SK-N-SH (cell line): Measurements from ENCODE around the gene CRHBP. TPM values are rescaled to one million over a fixed set of nuclear protein-coding genes. Genes with fewer than 3 reads are reported as not detected.

Experiments used
- CTCF ChIA-PET: fragments of 300-600, 350-600 bp; formaldehyde crosslinking; extraction: SDS; loops from one replicate; lab custom pipeline; 2021; lab: Yijun Ruan, JAX
- POLR2A ChIA-PET: fragments of 350-600 bp; sonication (Branson Sonifier 250); formaldehyde crosslinking; extraction: SDS; loops from one replicate; lab custom pipeline; 2020; ENCODE audit warnings: antibody characterized with exemption, inconsistent platforms; lab: Yijun Ruan, JAX
- DNase-seq: peaks from one replicate; pipeline ENCODE4 v3.0.0; 2012
- H2AFZ ChIP-seq: fragments of 200-600 bp; sonication (generic); 2 replicates; pipeline ENCODE4 v1.8.1; 2016; ENCODE audit warnings: antibody characterized with exemption, mild to moderate bottlenecking, low read depth
- H3F3A ChIP-seq: fragments of 200-600 bp; sonication (generic); replicated peaks from 2 replicates; pipeline ENCODE3; 2016; ENCODE audit warnings: antibody characterized with exemption, mild to moderate bottlenecking; ENCODE audit not compliant: insufficient read depth
- H3K27ac ChIP-seq, 2 experiments: fragments of 200-500 bp in 1 of 2; fragments of 200-600 bp in 1 of 2; sonication (Bioruptor generic) in 1 of 2; sonication (generic), shearing (Covaris generic) in 1 of 2; 2 replicates each; pipeline versions ENCODE4 v1.5.1 to v1.6.1; 2014 to 2016; ENCODE audit warnings: low read depth in 2 of 2, inconsistent platforms in 1 of 2, low read length in 1 of 2, mild to moderate bottlenecking in 1 of 2, mixed read lengths in 1 of 2
- H3K27me3 ChIP-seq: fragments of 200-600 bp; sonication (generic), shearing (Covaris generic); 2 replicates; pipeline ENCODE4 v1.6.1; 2016; ENCODE audit warnings: mixed run types; ENCODE audit not compliant: insufficient read depth
- H3K36me3 ChIP-seq, 2 experiments: fragments of 200-500 bp in 1 of 2; fragments of 200-600 bp in 1 of 2; sonication (Bioruptor generic) in 1 of 2; sonication (generic) in 1 of 2; replicated peaks in 1 of 2; 2 replicates each; pipeline versions ENCODE3 to v1.5.1; 2014 to 2016; ENCODE audit warnings: low read length in 1 of 2, mild to moderate bottlenecking in 1 of 2; ENCODE audit not compliant: insufficient read depth in 2 of 2, control insufficient read depth in 1 of 2
- H3K4me1 ChIP-seq, 2 experiments: fragments of 200-500 bp in 1 of 2; fragments of 200-600 bp in 1 of 2; sonication (Bioruptor generic) in 1 of 2; sonication (generic), shearing (Covaris generic) in 1 of 2; 2 replicates each; pipeline versions ENCODE4 v1.5.1 to v1.6.1; 2014 to 2016; ENCODE audit warnings: low read depth in 1 of 2, low read length in 1 of 2, mixed run types in 1 of 2; ENCODE audit not compliant: insufficient read depth in 2 of 2, control insufficient read depth in 1 of 2
- H3K4me2 ChIP-seq: fragments of 200-600 bp; sonication (generic), shearing (Covaris generic); 2 replicates; pipeline ENCODE4 v1.6.1; 2017; ENCODE audit warnings: mixed run types
- H3K4me3 ChIP-seq, 2 experiments: fragments of 200-500 bp in 1 of 2; fragments of 200-600 bp in 1 of 2; sonication (Bioruptor generic) in 1 of 2; sonication (generic), shearing (Covaris generic) in 1 of 2; 2 replicates each; pipeline versions ENCODE4 v1.5.1 to v1.8.1; 2014 to 2016; ENCODE audit warnings: low read depth in 2 of 2, inconsistent platforms in 1 of 2, low read length in 1 of 2, mild to moderate bottlenecking in 1 of 2, mixed read lengths in 1 of 2, moderate library complexity in 1 of 2
- H3K79me2 ChIP-seq: fragments of 200-600 bp; sonication (generic); 2 replicates; pipeline ENCODE4 v1.8.1; 2017; ENCODE audit warnings: mild to moderate bottlenecking; ENCODE audit not compliant: insufficient read depth
- H3K9ac ChIP-seq: fragments of 200-600 bp; sonication (generic); 2 replicates; pipeline ENCODE4 v1.6.1; 2017; ENCODE audit warnings: mixed run types
- H3K9me2 ChIP-seq: fragments of 200-600 bp; sonication (generic); 2 replicates; pipeline ENCODE4 v1.6.1; 2017; ENCODE audit warnings: mixed run types
- H3K9me3 ChIP-seq: fragments of 200-600 bp; sonication (generic); 2 replicates; pipeline ENCODE4 v1.6.1; 2017; ENCODE audit warnings: mixed run types, mild to moderate bottlenecking, moderate library complexity
- H4K20me1 ChIP-seq: fragments of 200-600 bp; sonication (generic); 2 replicates; pipeline ENCODE4 v1.6.1; 2017; ENCODE audit warnings: mild to moderate bottlenecking, mixed run types; ENCODE audit not compliant: insufficient read depth
- CHD2 ChIP-seq: fragments of 150-350 bp; IDR thresholded peaks from 2 replicates; pipeline ENCODE4 v1.6.1; 2018; ENCODE audit warnings: low read length; ENCODE audit not compliant: partially characterized antibody
- EP300 ChIP-seq, 2 experiments: IDR thresholded peaks; 2 replicates each; pipeline versions ENCODE4 v1.4.0 to v1.6.1; 2012; ENCODE audit warnings: borderline replicate concordance in 1 of 2, low read depth in 1 of 2, low read length in 1 of 2
- EZH2phosphoT487 ChIP-seq: fragments of 200-600 bp; sonication (generic); IDR thresholded peaks from 2 replicates; pipeline ENCODE4 v1.6.1; 2017; ENCODE audit warnings: low read depth, mixed run types, mild to moderate bottlenecking, antibody characterized with exemption, moderate library complexity, borderline replicate concordance
- FOSL2 ChIP-seq: IDR thresholded peaks from 2 replicates; pipeline ENCODE4 v1.4.0; 2012; ENCODE audit warnings: low read depth, mild to moderate bottlenecking, moderate library complexity, borderline replicate concordance
- FOXJ3 ChIP-seq: sonication (generic); formaldehyde crosslinking; IDR thresholded peaks from 2 replicates; pipeline ENCODE4 v1.5.1; 2020; ENCODE audit warnings: mild to moderate bottlenecking, missing genetic modification reagents
- FOXM1 ChIP-seq: IDR thresholded peaks from 2 replicates; pipeline ENCODE4 v1.4.0; 2012; ENCODE audit warnings: low read depth, mild to moderate bottlenecking
- GATA2 ChIP-seq: sonication (generic); formaldehyde crosslinking; IDR thresholded peaks from 2 replicates; pipeline ENCODE4 v1.5.0; 2020; ENCODE audit warnings: mild to moderate bottlenecking, missing genetic modification reagents
- JUND ChIP-seq: IDR thresholded peaks from 2 replicates; pipeline ENCODE4 v1.4.0; 2012
- NRF1 ChIP-seq: IDR thresholded peaks from 2 replicates; pipeline ENCODE4 v1.6.1; 2012; ENCODE audit warnings: low read depth, mild to moderate bottlenecking, low read length
- POLR2AphosphoS5 ChIP-seq: IDR thresholded peaks from 2 replicates; pipeline ENCODE4 v1.6.1; 2012; ENCODE audit warnings: low read depth, low read length
- RAD21 ChIP-seq: IDR thresholded peaks from 2 replicates; pipeline ENCODE4 v1.6.1; 2012; ENCODE audit warnings: mild to moderate bottlenecking, low read length
- RCOR1 ChIP-seq: fragments of 150-350 bp; IDR thresholded peaks from 2 replicates; pipeline ENCODE4 v1.6.1; 2017; ENCODE audit warnings: antibody characterized with exemption, low read length
- SMC3 ChIP-seq: IDR thresholded peaks from 2 replicates; pipeline ENCODE4 v1.6.1; 2012; ENCODE audit warnings: low read depth, low read length, improper control_type of control experiment
- TCF12 ChIP-seq: IDR thresholded peaks from 2 replicates; pipeline ENCODE4 v1.4.0; 2012
- YY1 ChIP-seq: IDR thresholded peaks from 2 replicates; pipeline ENCODE4 v1.4.0; 2012; ENCODE audit warnings: low read depth, mild to moderate bottlenecking
- WGBS: methylation state at CpG from one replicate; pipeline ENCODE4 v1.1.6; 2017; ENCODE audit warnings: low lambda C conversion rate; 5-methylcytosine and 5-hydroxymethylcytosine counted together
- polyA plus RNA-seq, 3 experiments: library from polyadenylated mRNA; depleted of rRNA; stranded (reverse); fragments of >200 nt; gene quantifications; 2 replicates each; pipeline ENCODE4 v1.2.3, GENCODE V29; 2012
- TF ChIP-seq, protein P1 (sequence below): IDR thresholded peaks from 2 replicates; pipeline ENCODE4 v1.6.1; 2012; ENCODE audit warnings: mild to moderate bottlenecking, low read depth, low read length, moderate library complexity
- TF ChIP-seq, protein P2 (sequence below): IDR thresholded peaks from 2 replicates; pipeline ENCODE4 v1.4.0; 2012; ENCODE audit warnings: low read depth, borderline replicate concordance
- TF ChIP-seq, protein P3 (sequence below): IDR thresholded peaks from 2 replicates; pipeline ENCODE4; 2012
- TF ChIP-seq, protein P4 (sequence below): fragments of 200-600 bp; sonication (generic); IDR thresholded peaks from 2 replicates; pipeline ENCODE4 v1.6.1; 2017; ENCODE audit warnings: antibody characterized with exemption, mild to moderate bottlenecking, moderate library complexity
- TF ChIP-seq, protein P5 (sequence below): IDR thresholded peaks from 2 replicates; pipeline ENCODE4 v1.4.0; 2012; ENCODE audit warnings: low read depth, borderline replicate concordance

Gene CRHBP
- polyA plus RNA-seq, 1 of the 3 experiments (the other 2 are of a cell fraction) = not detected

DNA sequence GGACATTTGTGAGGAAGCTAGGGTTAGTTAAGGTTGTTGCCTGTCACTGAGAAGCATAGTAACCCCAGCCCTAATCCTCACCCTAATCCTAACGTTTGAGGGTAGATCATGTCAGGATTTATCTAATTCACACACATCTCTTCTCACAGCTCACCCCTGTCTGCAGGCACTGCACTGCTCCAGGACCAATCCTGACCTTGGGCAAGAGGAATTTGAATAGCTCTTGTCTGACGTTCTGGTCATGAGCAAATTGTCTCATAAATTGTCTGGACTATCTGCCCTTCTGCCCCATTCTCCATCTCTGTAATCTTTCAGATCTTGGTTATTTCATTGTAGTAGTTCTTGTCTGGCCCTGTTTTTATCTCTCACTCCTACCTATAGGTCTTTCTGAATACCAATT lies 18.7 kb downstream of the CRHBP start:
- H3K9me2 ChIP-seq = no peaks in the 10 kb centered on the region
- no peaks in the 10 kb centered on the region for H3K9me3 ChIP-seq
- 4% methylated on average over 2 of the region's 2 CpGs for WGBS
- H3K27me3 ChIP-seq = no peaks in the 10 kb centered on the region
- CTCF ChIA-PET = interaction anchor here (1.3 kb wide), 1 partner anchor 11 kb away, joined by 4 read pairs; no protein-coding TSS in a partner anchor
- H3K79me2 ChIP-seq = no peaks in the 10 kb centered on the region
- no peak overlapping the region for H3K4me3 ChIP-seq
- peaks cover 0 to 3% of the 10 kb centered on the region in 2 experiments; a peak in 2 of 4 replicates for H3K4me1 ChIP-seq
- H4K20me1 ChIP-seq = no peaks in the 10 kb centered on the region
- no peak for DNase-seq
- H3K9ac ChIP-seq = no peak overlapping the region
- no peaks in the 10 kb centered on the region for H3F3A ChIP-seq
- no peak for TF ChIP-seq NRF1
- TF ChIP-seq, all 33 proteins: peak for 0
- Histone ChIP-seq H2AFZ (no peak overlapping the region), H3K36me3 (no peaks in the 10 kb centered on the region), H3K27ac (no peak overlapping the region), H3K4me2 (no peak overlapping the region)
- POLR2A ChIA-PET = no interaction called here

DNA sequence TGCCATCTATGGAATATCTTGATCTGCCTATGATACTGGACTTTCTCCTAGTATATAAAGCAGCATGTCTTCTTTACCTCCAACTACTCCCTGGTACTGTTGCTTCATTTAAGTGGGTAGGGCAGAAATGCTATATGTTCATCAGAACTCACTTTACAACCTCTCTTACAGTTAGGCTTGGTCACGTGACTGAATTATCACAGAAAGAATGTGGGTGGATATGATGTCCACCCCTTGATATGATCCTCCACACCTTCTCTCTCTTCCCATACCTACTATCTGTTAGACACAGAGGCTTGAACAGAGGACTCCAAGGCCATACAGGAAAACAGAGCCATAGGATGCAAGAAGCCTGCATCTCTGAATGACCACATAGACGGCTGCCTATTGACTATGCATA lies 19.8 kb downstream of the CRHBP start:
- Histone ChIP-seq H3K4me3 (no peak overlapping the region), H3K79me2 (no peaks in the 10 kb centered on the region), H3K9me2 (no peaks in the 10 kb centered on the region), H3K27me3 (no peaks in the 10 kb centered on the region), H2AFZ (no peak overlapping the region), H3K9ac (no peak overlapping the region), H3K27ac (no peak overlapping the region), H4K20me1 (no peaks in the 10 kb centered on the region), H3K36me3 (no peaks in the 10 kb centered on the region), H3K9me3 (no peaks in the 10 kb centered on the region), H3F3A (no peaks in the 10 kb centered on the region), H3K4me2 (no peak overlapping the region), H3K4me1 (peaks cover 0 to 3% of the 10 kb centered on the region in 2 experiments; a peak in 2 of 4 replicates)
- TF ChIP-seq FOSL2 = no peak
- TF ChIP-seq FOXM1 = no peak
- TF ChIP-seq, protein P1, sequence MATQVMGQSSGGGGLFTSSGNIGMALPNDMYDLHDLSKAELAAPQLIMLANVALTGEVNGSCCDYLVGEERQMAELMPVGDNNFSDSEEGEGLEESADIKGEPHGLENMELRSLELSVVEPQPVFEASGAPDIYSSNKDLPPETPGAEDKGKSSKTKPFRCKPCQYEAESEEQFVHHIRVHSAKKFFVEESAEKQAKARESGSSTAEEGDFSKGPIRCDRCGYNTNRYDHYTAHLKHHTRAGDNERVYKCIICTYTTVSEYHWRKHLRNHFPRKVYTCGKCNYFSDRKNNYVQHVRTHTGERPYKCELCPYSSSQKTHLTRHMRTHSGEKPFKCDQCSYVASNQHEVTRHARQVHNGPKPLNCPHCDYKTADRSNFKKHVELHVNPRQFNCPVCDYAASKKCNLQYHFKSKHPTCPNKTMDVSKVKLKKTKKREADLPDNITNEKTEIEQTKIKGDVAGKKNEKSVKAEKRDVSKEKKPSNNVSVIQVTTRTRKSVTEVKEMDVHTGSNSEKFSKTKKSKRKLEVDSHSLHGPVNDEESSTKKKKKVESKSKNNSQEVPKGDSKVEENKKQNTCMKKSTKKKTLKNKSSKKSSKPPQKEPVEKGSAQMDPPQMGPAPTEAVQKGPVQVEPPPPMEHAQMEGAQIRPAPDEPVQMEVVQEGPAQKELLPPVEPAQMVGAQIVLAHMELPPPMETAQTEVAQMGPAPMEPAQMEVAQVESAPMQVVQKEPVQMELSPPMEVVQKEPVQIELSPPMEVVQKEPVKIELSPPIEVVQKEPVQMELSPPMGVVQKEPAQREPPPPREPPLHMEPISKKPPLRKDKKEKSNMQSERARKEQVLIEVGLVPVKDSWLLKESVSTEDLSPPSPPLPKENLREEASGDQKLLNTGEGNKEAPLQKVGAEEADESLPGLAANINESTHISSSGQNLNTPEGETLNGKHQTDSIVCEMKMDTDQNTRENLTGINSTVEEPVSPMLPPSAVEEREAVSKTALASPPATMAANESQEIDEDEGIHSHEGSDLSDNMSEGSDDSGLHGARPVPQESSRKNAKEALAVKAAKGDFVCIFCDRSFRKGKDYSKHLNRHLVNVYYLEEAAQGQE = no peak
- no peak for TF ChIP-seq POLR2AphosphoS5
- TF ChIP-seq JUND = no peak
- no peak for TF ChIP-seq SMC3
- TF ChIP-seq, protein P2, sequence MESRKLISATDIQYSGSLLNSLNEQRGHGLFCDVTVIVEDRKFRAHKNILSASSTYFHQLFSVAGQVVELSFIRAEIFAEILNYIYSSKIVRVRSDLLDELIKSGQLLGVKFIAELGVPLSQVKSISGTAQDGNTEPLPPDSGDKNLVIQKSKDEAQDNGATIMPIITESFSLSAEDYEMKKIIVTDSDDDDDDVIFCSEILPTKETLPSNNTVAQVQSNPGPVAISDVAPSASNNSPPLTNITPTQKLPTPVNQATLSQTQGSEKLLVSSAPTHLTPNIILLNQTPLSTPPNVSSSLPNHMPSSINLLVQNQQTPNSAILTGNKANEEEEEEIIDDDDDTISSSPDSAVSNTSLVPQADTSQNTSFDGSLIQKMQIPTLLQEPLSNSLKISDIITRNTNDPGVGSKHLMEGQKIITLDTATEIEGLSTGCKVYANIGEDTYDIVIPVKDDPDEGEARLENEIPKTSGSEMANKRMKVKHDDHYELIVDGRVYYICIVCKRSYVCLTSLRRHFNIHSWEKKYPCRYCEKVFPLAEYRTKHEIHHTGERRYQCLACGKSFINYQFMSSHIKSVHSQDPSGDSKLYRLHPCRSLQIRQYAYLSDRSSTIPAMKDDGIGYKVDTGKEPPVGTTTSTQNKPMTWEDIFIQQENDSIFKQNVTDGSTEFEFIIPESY = no peak
- TF ChIP-seq, protein P3, sequence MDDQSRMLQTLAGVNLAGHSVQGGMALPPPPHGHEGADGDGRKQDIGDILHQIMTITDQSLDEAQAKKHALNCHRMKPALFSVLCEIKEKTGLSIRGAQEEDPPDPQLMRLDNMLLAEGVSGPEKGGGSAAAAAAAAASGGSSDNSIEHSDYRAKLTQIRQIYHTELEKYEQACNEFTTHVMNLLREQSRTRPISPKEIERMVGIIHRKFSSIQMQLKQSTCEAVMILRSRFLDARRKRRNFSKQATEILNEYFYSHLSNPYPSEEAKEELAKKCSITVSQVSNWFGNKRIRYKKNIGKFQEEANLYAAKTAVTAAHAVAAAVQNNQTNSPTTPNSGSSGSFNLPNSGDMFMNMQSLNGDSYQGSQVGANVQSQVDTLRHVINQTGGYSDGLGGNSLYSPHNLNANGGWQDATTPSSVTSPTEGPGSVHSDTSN = no peak
- TF ChIP-seq CHD2 = no peak
- TF ChIP-seq RAD21 = no peak
- no peak for TF ChIP-seq RCOR1
- TF ChIP-seq, protein P4, sequence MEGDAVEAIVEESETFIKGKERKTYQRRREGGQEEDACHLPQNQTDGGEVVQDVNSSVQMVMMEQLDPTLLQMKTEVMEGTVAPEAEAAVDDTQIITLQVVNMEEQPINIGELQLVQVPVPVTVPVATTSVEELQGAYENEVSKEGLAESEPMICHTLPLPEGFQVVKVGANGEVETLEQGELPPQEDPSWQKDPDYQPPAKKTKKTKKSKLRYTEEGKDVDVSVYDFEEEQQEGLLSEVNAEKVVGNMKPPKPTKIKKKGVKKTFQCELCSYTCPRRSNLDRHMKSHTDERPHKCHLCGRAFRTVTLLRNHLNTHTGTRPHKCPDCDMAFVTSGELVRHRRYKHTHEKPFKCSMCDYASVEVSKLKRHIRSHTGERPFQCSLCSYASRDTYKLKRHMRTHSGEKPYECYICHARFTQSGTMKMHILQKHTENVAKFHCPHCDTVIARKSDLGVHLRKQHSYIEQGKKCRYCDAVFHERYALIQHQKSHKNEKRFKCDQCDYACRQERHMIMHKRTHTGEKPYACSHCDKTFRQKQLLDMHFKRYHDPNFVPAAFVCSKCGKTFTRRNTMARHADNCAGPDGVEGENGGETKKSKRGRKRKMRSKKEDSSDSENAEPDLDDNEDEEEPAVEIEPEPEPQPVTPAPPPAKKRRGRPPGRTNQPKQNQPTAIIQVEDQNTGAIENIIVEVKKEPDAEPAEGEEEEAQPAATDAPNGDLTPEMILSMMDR = no peak
- no peak for TF ChIP-seq EP300 (IDR thresholded peaks at IDR 0.05; ENCODE audit: borderline replicate concordance in 1 of 2, low read depth in 1 of 2, low read length in 1 of 2)
- TF ChIP-seq TCF12 = no peak
- TF ChIP-seq, protein P5, sequence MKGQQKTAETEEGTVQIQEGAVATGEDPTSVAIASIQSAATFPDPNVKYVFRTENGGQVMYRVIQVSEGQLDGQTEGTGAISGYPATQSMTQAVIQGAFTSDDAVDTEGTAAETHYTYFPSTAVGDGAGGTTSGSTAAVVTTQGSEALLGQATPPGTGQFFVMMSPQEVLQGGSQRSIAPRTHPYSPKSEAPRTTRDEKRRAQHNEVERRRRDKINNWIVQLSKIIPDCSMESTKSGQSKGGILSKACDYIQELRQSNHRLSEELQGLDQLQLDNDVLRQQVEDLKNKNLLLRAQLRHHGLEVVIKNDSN = no peak
- TF ChIP-seq YY1 = no peak
- no peak for TF ChIP-seq FOXJ3
- TF ChIP-seq GATA2 = no peak
- no peak for TF ChIP-seq EZH2phosphoT487
- WGBS = 61% methylated on average over 2 of the region's 2 CpGs
- ChIA-PET POLR2A (no interaction called here), CTCF (no interaction called here)
- DNase-seq = no peak
